ENCODE measurements around the gene PLD2. TPM values are rescaled to one million over a fixed set of nuclear protein-coding genes. Genes with fewer than 3 reads are reported as not detected.
A peak's percentile ranks its signal among the peaks of the same experiment; 100 is the strongest.
"Not testable (repeated sequence)": the region's sequence is repeated elsewhere in the genome, so short reads cannot be mapped to it uniquely, and the experiment has no call there.

PLD2 gene
- total RNA-seq, 4 donors from 2014 or later = 13.9 to 81.9 (median 18.9) TPM

DNA sequence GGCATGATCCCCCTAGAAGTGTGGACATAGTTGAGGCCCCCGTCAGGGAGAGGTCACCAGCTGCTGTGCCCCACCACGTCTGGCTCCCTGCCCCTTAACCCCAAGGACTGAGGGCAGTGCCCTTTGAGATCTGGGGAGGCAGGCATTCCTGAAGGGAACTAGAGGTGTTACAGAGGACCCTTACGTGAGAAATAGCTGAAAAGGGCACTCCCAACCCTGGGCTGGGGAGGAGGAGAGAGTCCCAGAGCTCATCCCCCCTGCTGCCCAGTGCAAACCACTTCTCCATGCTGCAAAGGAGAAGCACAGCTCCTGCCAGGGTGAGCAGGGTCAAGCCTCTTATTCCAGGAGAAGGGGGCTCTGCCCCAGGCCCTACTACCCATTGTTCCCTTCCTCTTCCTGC, 15.9 kb downstream of the PLD2 start:
- Histone ChIP-seq H3K4me3 (no peak overlapping the region), H3K4me1 (no peaks in the 10 kb centered on the region), H3K27me3 (no peaks in the 10 kb centered on the region), H3K9me3 (no peaks in the 10 kb centered on the region), H3K27ac (no peak overlapping the region), H3K36me3 (no peaks in the 10 kb centered on the region)
- in situ Hi-C loops (cut with MboI; ENCODE audit: low pct_ligation_motif_present in 1 of 4, low pct_unique_long_range_greater_than_20kb in 1 of 4, low sequenced_read_pairs in 3 of 4) (no loop called here), intact Hi-C loops (cut with DNase I; ENCODE audit: low total_unique reads) (no loop called here)
- no peak for DNase-seq
- 67% methylated on average over 3 of the region's 3 CpGs; no CpG with 5 or more reads in 1 of the 2 donors for WGBS, 2 donors (ENCODE audit: low coverage in 1 of 2)
- no peak for TF ChIP-seq POLR2A (IDR thresholded peaks at IDR 0.05)
- TF ChIP-seq CTCF (IDR thresholded peaks at IDR 0.05) = no peak
- TF ChIP-seq POLR2AphosphoS5 (IDR thresholded peaks at IDR 0.05) = no peak
- no peak for TF ChIP-seq EP300 (IDR thresholded peaks at IDR 0.05; ENCODE audit: low read depth)

- H3K27me3 ChIP-seq = no peaks in the 10 kb centered on the region
- H3K27ac ChIP-seq = no peak overlapping the region
- TF ChIP-seq POLR2A (IDR thresholded peaks at IDR 0.05) (no peak), POLR2AphosphoS5 (IDR thresholded peaks at IDR 0.05) (no peak), CTCF (IDR thresholded peaks at IDR 0.05) (no peak), EP300 (IDR thresholded peaks at IDR 0.05; ENCODE audit: low read depth) (no peak)
- no peak overlapping the region for H3K4me3 ChIP-seq
- in situ Hi-C loops (cut with MboI; ENCODE audit: low pct_ligation_motif_present in 1 of 4, low pct_unique_long_range_greater_than_20kb in 1 of 4, low sequenced_read_pairs in 3 of 4) (no loop called here), intact Hi-C loops (cut with DNase I; ENCODE audit: low total_unique reads) (no loop called here)
- H3K4me1 ChIP-seq = no peaks in the 10 kb centered on the region
- 63% methylated on average over 12 of the region's 12 CpGs; no CpG with 5 or more reads in 1 of the 2 donors for WGBS, 2 donors (ENCODE audit: low coverage in 1 of 2)
- no peak for DNase-seq
- H3K36me3 ChIP-seq = no peaks in the 10 kb centered on the region
- H3K9me3 ChIP-seq = no peaks in the 10 kb centered on the region
Measured at GRCh38 chr17:4823373-4824089, 16.6 kb downstream of the PLD2 start.

DNA sequence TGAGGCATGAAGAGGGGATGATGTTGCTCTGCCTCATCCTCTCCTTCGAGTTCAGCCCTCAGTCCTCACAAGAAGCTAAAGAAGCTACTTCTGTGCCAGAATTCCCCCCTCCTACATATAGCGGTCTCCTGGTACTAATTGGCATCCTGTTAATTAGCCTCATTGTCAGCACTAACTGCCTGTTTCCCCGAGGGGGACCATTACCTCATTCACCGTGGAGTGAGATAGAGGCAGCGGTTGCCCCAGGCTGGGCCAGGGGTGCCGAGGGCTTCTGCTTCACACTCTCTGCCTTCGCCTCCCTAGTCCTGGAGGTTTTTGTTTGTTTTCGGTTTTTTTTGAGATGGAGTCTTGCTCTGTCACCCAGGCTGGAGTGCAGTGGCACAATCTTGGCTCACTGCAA, 20.4 kb downstream of the PLD2 start:
- Histone ChIP-seq H3K27ac (no peak overlapping the region), H3K4me1 (no peaks in the 10 kb centered on the region), H3K4me3 (no peak overlapping the region), H3K27me3 (no peaks in the 10 kb centered on the region), H3K9me3 (no peaks in the 10 kb centered on the region), H3K36me3 (no peaks in the 10 kb centered on the region)
- in situ Hi-C loops (cut with MboI; ENCODE audit: low pct_ligation_motif_present in 1 of 4, low pct_unique_long_range_greater_than_20kb in 1 of 4, low sequenced_read_pairs in 3 of 4) (no loop called here), intact Hi-C loops (cut with DNase I; ENCODE audit: low total_unique reads) (no loop called here)
- 72 to 83% methylated on average over 1 to 8 of the region's 8 CpGs for WGBS, 2 donors (ENCODE audit: low coverage in 1 of 2)
- TF ChIP-seq CTCF (IDR thresholded peaks at IDR 0.05) (no peak), POLR2AphosphoS5 (IDR thresholded peaks at IDR 0.05) (no peak), POLR2A (IDR thresholded peaks at IDR 0.05) (no peak), EP300 (IDR thresholded peaks at IDR 0.05; ENCODE audit: low read depth) (no peak)
- DNase-seq = no peak

GRCh38 chr17:4832829-4833177, 25.9 kb downstream of the PLD2 start:
- Histone ChIP-seq H3K4me3 (peak overlapping the region; percentile 7 to 87 (median 78)), H3K27ac (peak overlapping the region; percentile 95 to 98 (median 96)), H3K4me1 (peaks cover 10 to 38% (median 23%) of the 10 kb centered on the region in 4 donors)
- H3K9me3 ChIP-seq; H3K36me3 ChIP-seq; DNase-seq; in situ Hi-C loops (cut with MboI; ENCODE audit: low pct_ligation_motif_present in 1 of 4, low pct_unique_long_range_greater_than_20kb in 1 of 4, low sequenced_read_pairs in 3 of 4); H3K27me3 ChIP-seq: not testable (repeated sequence)
- 1% methylated on average over 12 of the region's 17 CpGs; no CpG with 5 or more reads in 1 of the 2 donors for WGBS, 2 donors (ENCODE audit: low coverage in 1 of 2)
- intact Hi-C loops (cut with DNase I; ENCODE audit: low total_unique reads) = loop anchor here (1.0 kb wide), 1 partner anchor 49 kb away; no protein-coding TSS in a partner anchor
